WERI-Rb-1 (cell line): Measurements from ENCODE around the gene THTPA.

Source experiments
- DNase-seq: peaks from one replicate; pipeline ENCODE4 v3.0.0-alpha.2; 2020
- H3K27ac ChIP-seq: fragments of 250-450 bp; sonication (Bioruptor Pico); 2 replicates; pipeline ENCODE4 v1.5.1; 2020; ENCODE audit warnings: mild to moderate bottlenecking, moderate library complexity
- H3K27me3 ChIP-seq: fragments of 250-450 bp; sonication (Bioruptor Pico); 2 replicates; pipeline ENCODE4 v1.5.1; 2021; ENCODE audit warnings: mild to moderate bottlenecking, low read depth, moderate library complexity; ENCODE audit not compliant: insufficient read depth, severe bottlenecking
- H3K36me3 ChIP-seq: fragments of 250-450 bp; sonication (Bioruptor Pico); 2 replicates; pipeline ENCODE4 v1.5.1; 2020; ENCODE audit warnings: mild to moderate bottlenecking, moderate library complexity
- H3K4me3 ChIP-seq: 2 replicates; pipeline ENCODE4 v1.5.1; 2011; ENCODE audit warnings: low read depth, mild to moderate bottlenecking, control low read depth, low read length
- H3K9me3 ChIP-seq: fragments of 250-450 bp; sonication (Bioruptor Pico); 2 replicates; pipeline ENCODE4 v1.5.1; 2021; ENCODE audit warnings: mild to moderate bottlenecking, moderate library complexity; ENCODE audit not compliant: severe bottlenecking
- CTCF ChIP-seq: IDR thresholded peaks from 2 replicates; pipeline ENCODE4 v1.5.1; 2011; ENCODE audit warnings: low read depth, mild to moderate bottlenecking, control low read depth, inconsistent platforms, low read length

Gene THTPA

GRCh38 chr14:23530375-23531055 is 25.6 kb upstream of the THTPA start:
- no peak for TF ChIP-seq CTCF
- Histone ChIP-seq H3K27ac (peak overlapping the region; percentile 34; the same call in 1 of the 2 replicates), H3K36me3 (peaks cover 6% of the 10 kb centered on the region), H3K27me3 (no peaks in the 10 kb centered on the region), H3K4me3 (no peak overlapping the region), H3K9me3 (no peaks in the 10 kb centered on the region)
- peak; percentile 29 for DNase-seq

DNA sequence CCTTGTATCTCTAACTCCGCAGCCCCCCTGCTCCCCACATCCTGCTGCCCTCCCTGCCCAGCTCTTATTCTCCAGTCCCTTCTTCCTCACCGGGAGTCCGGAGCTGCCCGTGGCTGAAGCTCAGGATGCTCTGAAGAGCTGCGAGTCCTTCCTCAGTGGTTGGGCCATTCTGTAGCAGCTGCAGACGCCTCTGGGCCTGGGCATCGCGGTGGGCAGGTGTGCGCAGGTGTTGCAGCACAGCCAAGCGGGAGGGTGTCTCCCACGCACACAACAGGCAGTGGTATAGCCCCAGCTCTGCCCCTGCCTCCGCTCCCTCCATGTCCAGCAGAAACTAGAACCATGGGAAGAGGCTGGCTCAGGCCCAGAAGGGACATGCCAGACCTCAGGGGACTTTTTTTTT is 24.7 kb upstream of the THTPA start:
- DNase-seq: no peak
- Histone ChIP-seq H3K27me3 (no peaks in the 10 kb centered on the region), H3K4me3 (no peak overlapping the region), H3K9me3 (no peaks in the 10 kb centered on the region), H3K36me3 (peaks cover 2% of the 10 kb centered on the region), H3K27ac (no peak overlapping the region)
- TF ChIP-seq CTCF: no peak

DNA sequence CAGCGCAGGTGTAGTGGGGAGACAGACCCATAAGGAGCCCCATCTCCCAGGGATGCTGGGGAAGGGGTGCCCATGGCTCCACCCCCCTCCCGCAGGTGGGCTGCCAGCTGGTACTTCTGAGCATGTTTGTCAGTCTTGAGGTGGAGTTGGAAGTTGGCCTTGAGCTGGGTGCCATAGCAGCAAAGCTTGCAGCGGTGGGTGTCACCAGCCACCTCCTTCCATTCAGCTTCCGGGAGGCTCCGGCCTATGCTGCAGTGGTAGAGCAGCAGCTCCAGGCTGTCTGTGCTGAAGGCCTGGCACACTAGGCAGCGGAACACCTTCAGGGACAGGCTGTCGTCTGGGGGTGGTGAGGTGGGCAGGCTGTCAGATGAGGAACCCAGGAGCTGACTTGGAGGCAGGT is 23.4 kb upstream of the THTPA start:
- Histone ChIP-seq H3K27ac (no peak overlapping the region), H3K4me3 (no peak overlapping the region), H3K36me3 (no peaks in the 10 kb centered on the region; the same call in 1 of the 2 replicates), H3K9me3 (no peaks in the 10 kb centered on the region), H3K27me3 (no peaks in the 10 kb centered on the region)
- TF ChIP-seq CTCF: no peak
- DNase-seq: no peak

DNA sequence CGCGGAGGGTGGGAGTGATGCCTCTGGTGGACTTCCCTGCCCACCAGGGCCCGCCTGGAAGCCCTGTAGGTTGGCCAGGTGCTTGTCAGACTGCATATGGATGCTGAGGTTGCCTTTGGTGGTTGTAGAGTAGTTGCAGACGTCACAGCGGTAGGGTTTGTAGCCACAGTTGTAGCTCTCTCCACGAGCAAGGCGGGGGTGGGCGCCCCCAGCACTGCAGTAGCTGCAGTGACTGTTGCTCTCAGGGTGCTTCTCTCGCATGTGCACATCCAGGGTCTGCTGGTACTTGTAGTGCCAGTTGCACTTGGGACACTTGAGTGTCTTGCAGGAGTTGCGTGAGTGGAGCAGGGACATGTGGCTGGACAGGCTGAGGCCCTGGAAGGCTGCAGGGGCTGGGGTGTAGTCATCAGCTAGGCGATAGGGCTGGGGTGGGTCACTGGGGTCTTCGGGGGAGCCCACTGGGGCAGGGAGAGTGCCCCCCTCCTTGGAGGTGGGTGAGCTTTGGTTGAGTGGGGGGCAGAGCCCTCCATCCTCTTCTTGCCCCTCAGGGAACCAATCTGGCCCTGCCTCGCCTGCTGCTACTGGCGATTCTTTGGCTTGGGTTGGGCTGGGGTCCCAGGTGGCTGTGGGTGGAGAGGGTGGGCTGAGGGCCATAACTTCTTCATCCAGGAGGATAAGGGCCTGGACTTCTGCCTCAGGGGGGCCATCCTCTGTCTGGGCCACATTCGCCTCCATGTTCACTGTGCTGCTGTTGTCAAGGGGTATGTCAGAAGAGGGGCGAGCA is 22.2 kb upstream of the THTPA start:
- H3K9me3 ChIP-seq: no peaks in the 10 kb centered on the region
- H3K36me3 ChIP-seq: no peaks in the 10 kb centered on the region; the same call in 1 of the 2 replicates
- no peak overlapping the region for H3K27ac ChIP-seq
- no peak for DNase-seq
- no peak overlapping the region for H3K4me3 ChIP-seq
- no peaks in the 10 kb centered on the region for H3K27me3 ChIP-seq
- TF ChIP-seq CTCF: no peak

DNA sequence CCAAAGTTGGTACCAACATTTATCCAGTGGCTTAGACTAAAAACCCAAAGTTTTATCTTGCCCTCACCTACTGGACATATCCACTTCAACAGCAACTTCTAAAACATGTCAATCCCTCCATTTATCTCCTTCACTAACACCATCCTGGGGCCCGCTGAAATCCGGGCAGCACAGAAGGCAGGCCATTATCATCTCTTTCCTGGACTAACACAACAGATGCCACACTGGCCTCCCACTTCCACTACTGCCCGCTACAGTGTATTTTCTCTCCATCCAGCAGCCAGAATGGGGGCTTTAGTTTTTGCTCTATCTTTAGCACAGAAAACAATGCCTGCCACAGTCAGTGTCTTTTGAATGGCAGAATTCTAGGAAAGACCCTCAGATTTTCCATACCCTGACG is 20.1 kb upstream of the THTPA start:
- Histone ChIP-seq H3K4me3 (no peak overlapping the region), H3K9me3 (no peaks in the 10 kb centered on the region), H3K36me3 (no peaks in the 10 kb centered on the region), H3K27me3 (no peaks in the 10 kb centered on the region), H3K27ac (no peak overlapping the region)
- DNase-seq: no peak
- no peak for TF ChIP-seq CTCF
